HepG2 (cell line): ENCODE data around the gene BOD1. TPM values are rescaled to one million over a fixed set of nuclear protein-coding genes. Genes with fewer than 3 reads are reported as not detected.

Experiments
- ATAC-seq: fragments of 200-7000 bp; cut with Tn5 transposase; 3 replicates; pipeline ENCODE4 v1.9.1; 2020; ENCODE audit warnings: mild to moderate bottlenecking, moderate library complexity
- BruUV-seq: library from RNA; stranded (reverse); fragments of 400-500 nt; replicated peaks from 2 replicates; lab custom pipeline; 2021; lab: Mats Ljungman, UMichigan
- CTCF ChIA-PET: fragments of 300-600 bp; formaldehyde crosslinking; extraction: SDS; loops from one replicate; lab custom pipeline; 2021; ENCODE audit warnings: low total read pairs, inconsistent platforms, low intra/inter-chr PET ratio; lab: Yijun Ruan, JAX
- POLR2A ChIA-PET: fragments of 350-600 bp; sonication (Branson Sonifier 250); formaldehyde crosslinking; loops from one replicate; lab custom pipeline; 2020; ENCODE audit warnings: antibody characterized with exemption, inconsistent platforms; lab: Yijun Ruan, JAX
- DNase-seq: peaks from one replicate; pipeline ENCODE4 v3.0.0-alpha.2; 2015; ENCODE audit warnings: low spot score
- FAIRE-seq: peaks from 3 replicates; lab custom pipeline; 2011; peaks lifted over from hg19 to GRCh38; lab: Jason Lieb, UNC
- H2AFZ ChIP-seq: one replicate; pipeline ENCODE4 v1.6.1; 2011; ENCODE audit warnings: low read length, inconsistent platforms
- H3K27ac ChIP-seq: fragments of 300-600 bp; 3 replicates; pipeline ENCODE4 v1.8.0; 2011; ENCODE audit warnings: mixed run types, mild to moderate bottlenecking, mixed read lengths, low read length, inconsistent platforms; ENCODE audit not compliant: insufficient read depth; ENCODE audit errors: extremely low read length
- H3K27me3 ChIP-seq, 2 experiments: fragments of 200-600 bp in 1 of 2; 2 replicates in 1 of 2; 3 replicates in 1 of 2; pipeline versions ENCODE4 v1.6.0 to v1.8.0; 2011; ENCODE audit warnings: low read length in 2 of 2, mild to moderate bottlenecking in 2 of 2, moderate library complexity in 2 of 2, inconsistent platforms in 1 of 2; ENCODE audit not compliant: insufficient read depth in 2 of 2, control insufficient read depth in 1 of 2
- H3K36me3 ChIP-seq, 2 experiments: fragments of 200-600 bp in 1 of 2; replicated peaks in 1 of 2; 2 replicates in 1 of 2; 3 replicates in 1 of 2; pipeline versions ENCODE4 v1.5.1 to v1.8.0; 2011; ENCODE audit warnings: low read length in 2 of 2, inconsistent platforms in 1 of 2; ENCODE audit not compliant: insufficient read depth in 2 of 2, control insufficient read depth in 1 of 2
- H3K4me1 ChIP-seq: 2 replicates; pipeline ENCODE4 v1.5.1; 2012; ENCODE audit warnings: low read length, inconsistent platforms; ENCODE audit not compliant: insufficient read depth
- H3K4me2 ChIP-seq: 2 replicates; pipeline ENCODE4 v1.6.0; 2011; ENCODE audit warnings: low read depth, low read length, inconsistent platforms
- H3K4me3 ChIP-seq, 3 experiments: fragments of 200-600 bp in 1 of 3; sonication (generic), shearing (Covaris generic) in 1 of 3; replicated peaks in 1 of 3; 2 replicates each; pipeline ENCODE4 v1.5.1; 2011 to 2016; ENCODE audit warnings: low read length in 3 of 3, inconsistent platforms in 2 of 3, low read depth in 2 of 3, mild to moderate bottlenecking in 2 of 3, control low read depth in 1 of 3, mixed read lengths in 1 of 3; ENCODE audit not compliant: insufficient read depth in 1 of 3
- H3K79me2 ChIP-seq: one replicate; pipeline ENCODE4 v1.6.1; 2011; ENCODE audit warnings: low read length, inconsistent platforms; ENCODE audit not compliant: insufficient read depth
- H3K9ac ChIP-seq: 2 replicates; pipeline ENCODE4 v1.6.0; 2011; ENCODE audit warnings: mild to moderate bottlenecking, low read depth, low read length, inconsistent platforms; ENCODE audit not compliant: insufficient read depth
- H3K9me3 ChIP-seq: 2 replicates; pipeline ENCODE4 v1.5.1; 2012; ENCODE audit warnings: mild to moderate bottlenecking, low read length
- H4K20me1 ChIP-seq: 2 replicates; pipeline ENCODE4 v1.6.0; 2011; ENCODE audit warnings: inconsistent platforms, mild to moderate bottlenecking, low read length, moderate library complexity; ENCODE audit not compliant: insufficient read depth
- EEA1 ChIP-seq: sonication (generic); formaldehyde crosslinking; IDR thresholded peaks from 2 replicates; pipeline ENCODE4 v1.5.1; 2020; ENCODE audit warnings: mild to moderate bottlenecking, missing genetic modification reagents, borderline replicate concordance
- EP300 ChIP-seq, 3 experiments: sonication (generic) in 1 of 3; formaldehyde crosslinking in 1 of 3; IDR thresholded peaks; 2 replicates each; pipeline versions ENCODE4 v1.5.1 to v1.6.1; 2011 to 2020; ENCODE audit warnings: low read depth in 2 of 3, low read length in 2 of 3, borderline replicate concordance in 1 of 3, improper control_type of control experiment in 1 of 3, mild to moderate bottlenecking in 1 of 3, missing genetic modification reagents in 1 of 3, moderate library complexity in 1 of 3
- JDP2 ChIP-seq: sonication (generic); formaldehyde crosslinking; IDR thresholded peaks from 2 replicates; pipeline ENCODE4 v1.8.1; 2022; ENCODE audit warnings: missing genetic modification reagents, borderline replicate concordance
- KDM4B ChIP-seq: sonication (generic); formaldehyde crosslinking; IDR thresholded peaks from 2 replicates; pipeline ENCODE4 v1.4.0; 2020; ENCODE audit warnings: missing genetic modification reagents
- KLF12 ChIP-seq: sonication (generic); formaldehyde crosslinking; IDR thresholded peaks from 2 replicates; pipeline ENCODE4 v1.4.0; 2020; ENCODE audit warnings: missing genetic modification reagents, borderline replicate concordance
- MTF2 ChIP-seq: sonication (generic); formaldehyde crosslinking; IDR thresholded peaks from 2 replicates; pipeline ENCODE4 v1.5.0; 2020; ENCODE audit warnings: missing genetic modification reagents, borderline replicate concordance
- PHF20 ChIP-seq: sonication (generic); formaldehyde crosslinking; IDR thresholded peaks from 2 replicates; pipeline ENCODE4 v1.5.0; 2020; ENCODE audit warnings: mild to moderate bottlenecking, missing genetic modification reagents
- ZNF180 ChIP-seq: sonication (generic); formaldehyde crosslinking; IDR thresholded peaks from 2 replicates; pipeline ENCODE4 v1.4.0; 2020; ENCODE audit warnings: low read depth, missing genetic modification reagents, borderline replicate concordance
- ZNF547 ChIP-seq: sonication (generic); formaldehyde crosslinking; IDR thresholded peaks from 2 replicates; pipeline ENCODE4 v1.5.1; 2020; ENCODE audit warnings: mild to moderate bottlenecking, missing genetic modification reagents
- WGBS: methylation state at CpG from one replicate; pipeline ENCODE4 v1.1.6; 2017; ENCODE audit warnings: low lambda C conversion rate; 5-methylcytosine and 5-hydroxymethylcytosine counted together
- in situ Hi-C: cut with HindIII; loops from 2 replicates; pipeline ENCODE4 v1.10.0; 2017; ENCODE audit warnings: low pct_unique_long_range_greater_than_20kb; ENCODE audit not compliant: extremely low pct_ligation_motif_present
- intact Hi-C: fragments of 100-400 bp; cut with micrococcal nuclease; formaldehyde crosslinking; loops from one replicate; pipeline ENCODE4 v1.10.0; 2022; ENCODE audit not compliant: unreplicated experiment
- polyA plus RNA-seq, 8 experiments: library from polyadenylated mRNA; depleted of rRNA in 3 of 8; stranded (reverse) in 7 of 8; unstranded in 1 of 8; fragments of >200 nt; fragmentation: Illumina TruSeq in 4 of 8; extraction: Trizol in 4 of 8; gene quantifications; 2 replicates each; pipeline versions ENCODE4 v1.2.1 to v1.2.3, GENCODE V29; 2011 to 2016; ENCODE audit warnings: low read depth in 4 of 8, missing spikeins in 1 of 8, mixed read lengths in 1 of 8; ENCODE audit not compliant: insufficient read depth in 1 of 8
- total RNA-seq, 5 experiments: library from RNA; depleted of rRNA; stranded (reverse); fragments of >200 nt; fragmentation: Illumina TruSeq; extraction: Trizol; gene quantifications; 2 replicates each; pipeline ENCODE4 v1.2.3, GENCODE V29; 2016; ENCODE audit warnings: low read depth in 1 of 5
- TF ChIP-seq, protein P1 (sequence below): sonication (generic); formaldehyde crosslinking; IDR thresholded peaks from 2 replicates; pipeline ENCODE4 v1.5.0; 2020; ENCODE audit warnings: mild to moderate bottlenecking, missing genetic modification reagents

BOD1 gene
- total and polyA plus RNA-seq, 2 of the 13 experiments (the other 11 are each of a cell fraction or from before 2014, with no cell fraction given): 81.5 to 103 TPM

DNA sequence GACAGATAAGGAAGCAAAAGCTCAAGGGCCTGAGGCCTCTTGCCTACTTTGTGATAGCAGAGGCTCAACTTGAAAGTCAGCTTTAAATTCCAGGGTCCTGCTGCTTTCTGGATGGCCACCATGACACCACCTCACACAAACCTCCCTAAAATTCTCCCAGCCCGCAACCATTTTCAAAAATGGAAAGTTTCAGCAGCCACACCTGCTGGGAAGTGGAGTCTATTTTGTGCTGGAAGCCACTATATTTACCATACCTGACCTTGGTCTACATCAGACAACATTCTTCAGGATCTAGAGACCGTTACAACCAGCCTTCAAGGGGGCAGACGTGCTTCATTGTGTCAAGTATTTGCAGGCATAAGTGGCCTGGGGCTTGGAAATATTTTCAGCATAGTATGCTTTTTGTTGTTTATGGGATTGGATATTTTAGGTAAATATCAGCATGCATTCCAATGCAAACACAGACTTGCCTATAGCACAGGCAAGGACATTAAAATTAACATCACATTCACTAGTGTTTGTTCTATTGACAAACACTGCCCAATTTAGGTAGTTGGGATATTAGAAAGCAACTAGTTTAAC lies 50.9 kb downstream of the BOD1 start:
- Histone ChIP-seq H2AFZ (no peak overlapping the region), H3K36me3 (no peaks in the 10 kb centered on the region), H4K20me1 (no peaks in the 10 kb centered on the region), H3K9me3 (peaks cover under 1% of the 10 kb centered on the region; the same call in 1 of the 2 replicates), H3K27ac (no peak overlapping the region), H3K9ac (no peak overlapping the region), H3K79me2 (no peaks in the 10 kb centered on the region), H3K4me3 (no peak overlapping the region), H3K4me1 (no peaks in the 10 kb centered on the region), H3K27me3 (peaks cover 0 to 29% of the 10 kb centered on the region in 2 experiments; a peak in 2 of 5 replicates), H3K4me2 (no peak overlapping the region)
- WGBS: 28% methylated on average over 3 of the region's 3 CpGs
- DNase-seq (no peak), FAIRE-seq (no peak), ATAC-seq (no peak)
- in situ Hi-C loops: loop anchor here (25.0 kb wide), 1 partner anchor 578 kb away; the partner anchor contains the start of gene ATP6V0E1
- ChIA-PET CTCF (no interaction called here), POLR2A (no interaction called here)
- no peak for TF ChIP-seq JDP2 (CRISPR knock-in tag)
- no peak for TF ChIP-seq PHF20 (CRISPR knock-in tag)
- no peak for TF ChIP-seq ZNF547 (CRISPR knock-in tag)
- no peak for TF ChIP-seq KLF12 (CRISPR knock-in tag)
- TF ChIP-seq ZNF180 (CRISPR knock-in tag): no peak
- TF ChIP-seq, protein P1, sequence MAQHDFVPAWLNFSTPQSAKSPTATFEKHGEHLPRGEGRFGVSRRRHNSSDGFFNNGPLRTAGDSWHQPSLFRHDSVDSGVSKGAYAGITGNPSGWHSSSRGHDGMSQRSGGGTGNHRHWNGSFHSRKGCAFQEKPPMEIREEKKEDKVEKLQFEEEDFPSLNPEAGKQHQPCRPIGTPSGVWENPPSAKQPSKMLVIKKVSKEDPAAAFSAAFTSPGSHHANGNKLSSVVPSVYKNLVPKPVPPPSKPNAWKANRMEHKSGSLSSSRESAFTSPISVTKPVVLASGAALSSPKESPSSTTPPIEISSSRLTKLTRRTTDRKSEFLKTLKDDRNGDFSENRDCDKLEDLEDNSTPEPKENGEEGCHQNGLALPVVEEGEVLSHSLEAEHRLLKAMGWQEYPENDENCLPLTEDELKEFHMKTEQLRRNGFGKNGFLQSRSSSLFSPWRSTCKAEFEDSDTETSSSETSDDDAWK (CRISPR knock-in tag): no peak
- TF ChIP-seq EP300 (IDR thresholded peaks at IDR 0.05; ENCODE audit: low read depth in 2 of 2, low read length in 2 of 2): no peak
- no peak for TF ChIP-seq EP300 (CRISPR knock-in tag; IDR thresholded peaks at IDR 0.05; ENCODE audit: borderline replicate concordance)
- no peak for TF ChIP-seq MTF2 (CRISPR knock-in tag)
- TF ChIP-seq KDM4B (CRISPR knock-in tag): no peak
- TF ChIP-seq EEA1 (CRISPR knock-in tag): no peak
- intact Hi-C loops: no loop called here
- no TSS peak for BruUV-seq
